ENCODE measurements around the gene EGFL8. TPM values are rescaled to one million over a fixed set of nuclear protein-coding genes. Genes with fewer than 3 reads are reported as not detected.
A peak's percentile ranks its signal among the peaks of the same experiment; 100 is the strongest.

EGFL8 gene
- total and polyA plus RNA-seq, 9 of the 15 experiments (the other 6 are each of a cell fraction or from before 2014, with no cell fraction given): 2.2 to 47.4 (median 14.2) TPM

DNA sequence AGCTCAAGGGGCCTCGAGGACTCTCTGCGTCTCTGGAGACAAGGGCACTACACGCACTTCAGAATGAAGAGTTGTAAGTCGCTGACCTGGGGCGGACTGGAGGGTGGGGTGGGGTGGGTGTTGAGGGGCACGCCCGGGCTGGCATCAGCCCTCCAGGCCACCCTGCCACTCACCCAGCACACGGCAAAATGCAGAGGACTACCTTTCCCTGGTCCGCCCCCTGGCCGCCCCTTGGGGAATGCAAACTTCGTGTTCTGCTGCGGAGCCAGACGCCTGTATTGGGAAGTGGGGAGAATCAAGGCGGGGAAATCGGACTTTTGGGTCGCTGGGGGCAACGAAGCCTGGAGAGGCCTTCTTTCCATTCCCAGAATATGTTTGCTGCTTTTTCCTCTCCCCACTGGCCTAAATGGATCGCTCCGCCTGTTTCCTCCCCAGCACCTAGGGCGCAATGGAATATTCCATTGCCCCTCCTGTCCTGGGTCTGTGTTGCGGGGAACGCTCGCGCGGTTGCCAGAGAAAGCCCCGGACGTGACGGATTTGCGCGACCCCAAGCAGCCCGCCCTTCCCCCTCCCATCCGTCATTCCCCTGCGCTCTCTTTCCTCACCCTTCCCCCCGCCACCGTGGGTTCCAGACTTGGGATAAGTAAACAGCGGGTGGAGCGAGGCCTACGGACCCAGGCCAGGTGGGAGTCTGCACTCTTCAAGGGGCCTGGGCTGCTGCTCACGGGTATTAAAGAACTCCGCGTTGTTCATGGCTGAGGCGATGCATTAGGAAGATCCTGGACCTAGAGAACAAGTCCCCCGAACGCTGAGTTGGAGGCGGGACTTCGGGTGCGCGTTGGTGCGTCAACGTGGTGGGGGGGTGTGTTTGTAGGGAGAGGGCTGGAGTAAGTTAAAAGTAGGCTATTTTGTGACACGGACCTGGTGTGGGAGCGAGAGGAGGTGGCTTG lies 10.6 kb upstream of the EGFL8 start, which contains the start of gene PPT2:
Gene PPT2 (plus strand): TSS at position 578 of the 950 bp plus-strand sequence. CDS start 454 bp downstream, outside the sequence.
- peaks cover 37% of the 10 kb centered on the region for H3K36me3 ChIP-seq (ENCODE audit: control insufficient read depth, insufficient read depth, low read length)
- H3K4me3 ChIP-seq: peak within 1 kb of the TSS; percentile 65
- peak; percentile 93 for FAIRE-seq
- no peaks in the 10 kb centered on the region for H4K20me1 ChIP-seq (replicated peaks; ENCODE audit: control insufficient read depth, insufficient read depth, low read length)
- peak within 1 kb of the TSS; percentile 91 for H2AFZ ChIP-seq (ENCODE audit: low read depth, low read length)
- under 1% methylated on average over 47 of the region's 52 CpGs for WGBS (ENCODE audit: insufficient coverage, low coverage, missing lambda C conversion rate)
- intact Hi-C loops (cut with micrococcal nuclease) (loop anchor here (1.0 kb wide), 3 partner anchors 24 to 41 kb away; partner anchors contain the start of gene FKBPL), in situ Hi-C loops (cut with MboI) (no loop called here)
- H3K27me3 ChIP-seq (ENCODE audit: control insufficient read depth in 2 of 2, insufficient read depth in 2 of 2, low read length in 2 of 2): no peaks in the 10 kb centered on the region
- H3K9me3 ChIP-seq (replicated peaks; ENCODE audit: control insufficient read depth, insufficient read depth, low read depth, low read length): no peaks in the 10 kb centered on the region
- peak within 1 kb of the TSS; percentile 86 for H3K4me2 ChIP-seq (ENCODE audit: insufficient read depth, low read length)
- DNase-seq (ENCODE audit: extremely low read depth in 1 of 4, low spot score in 3 of 4): peak; percentile 88 to 97 (median 92)
- peak; percentile 83 for ATAC-seq
- ChIA-PET CTCF (ENCODE audit: low intra/inter-chr PET ratio) (interaction anchor here (0.9 to 4.2 kb wide), 3 partner anchors 25 to 37 kb away, joined by 3 to 51 read pairs (median 8); no protein-coding TSS in a partner anchor), POLR2A (interaction anchor here (0.6 to 2.1 kb wide), 5 partner anchors 11 to 326 kb away, joined by 3 to 7 read pairs (median 4); partner anchors contain the start of genes EGFL8 and HSPA1B)
- no peaks in the 10 kb centered on the region for H3K9me1 ChIP-seq (ENCODE audit: control insufficient read depth, insufficient read depth, low read length)
- H3K9ac ChIP-seq (ENCODE audit: insufficient read depth in 1 of 2, low read depth in 2 of 2, low read length in 2 of 2): peak within 1 kb of the TSS; percentile 86 to 93
- peaks cover 44% of the 10 kb centered on the region for H3K79me2 ChIP-seq (ENCODE audit: control insufficient read depth, insufficient read depth, low read length)
- H3K27ac ChIP-seq (ENCODE audit: extremely low read depth, low read depth, low read length): peak within 1 kb of the TSS; percentile 89
- BruUV-seq (replicated peaks): no TSS peak
- H3K4me1 ChIP-seq (replicated peaks in 1 of 2; ENCODE audit: control insufficient read depth in 2 of 2, insufficient read depth in 2 of 2, low read length in 2 of 2): peaks cover 25 to 62% of the 10 kb centered on the region in 2 experiments; a peak in 4 of 5 replicates
- peak; percentile 72; the same call in 1 of the 2 replicates for TF ChIP-seq ETV5 (CRISPR knock-in tag; IDR thresholded peaks at IDR 0.05; ENCODE audit: low read depth)
- no peak for TF ChIP-seq POLR3A (IDR thresholded peaks at IDR 0.05; ENCODE audit: borderline replicate concordance, extremely low read depth, insufficient read depth, insufficient read length)
- TF ChIP-seq HSF4 (CRISPR knock-in tag; IDR thresholded peaks at IDR 0.05; ENCODE audit: borderline replicate concordance): no peak
- no peak for TF ChIP-seq SP2 (IDR thresholded peaks at IDR 0.05; ENCODE audit: extremely low read depth, low read depth, low read length, poor library complexity, severe bottlenecking)
- TF ChIP-seq HDAC8 (tag; IDR thresholded peaks at IDR 0.05): no peak
- TF ChIP-seq TEAD2 (tag; IDR thresholded peaks at IDR 0.05): no peak
- TF ChIP-seq STAG1 (CRISPR knock-in tag; IDR thresholded peaks at IDR 0.05; ENCODE audit: borderline replicate concordance): no peak
- TF ChIP-seq, protein P1, sequence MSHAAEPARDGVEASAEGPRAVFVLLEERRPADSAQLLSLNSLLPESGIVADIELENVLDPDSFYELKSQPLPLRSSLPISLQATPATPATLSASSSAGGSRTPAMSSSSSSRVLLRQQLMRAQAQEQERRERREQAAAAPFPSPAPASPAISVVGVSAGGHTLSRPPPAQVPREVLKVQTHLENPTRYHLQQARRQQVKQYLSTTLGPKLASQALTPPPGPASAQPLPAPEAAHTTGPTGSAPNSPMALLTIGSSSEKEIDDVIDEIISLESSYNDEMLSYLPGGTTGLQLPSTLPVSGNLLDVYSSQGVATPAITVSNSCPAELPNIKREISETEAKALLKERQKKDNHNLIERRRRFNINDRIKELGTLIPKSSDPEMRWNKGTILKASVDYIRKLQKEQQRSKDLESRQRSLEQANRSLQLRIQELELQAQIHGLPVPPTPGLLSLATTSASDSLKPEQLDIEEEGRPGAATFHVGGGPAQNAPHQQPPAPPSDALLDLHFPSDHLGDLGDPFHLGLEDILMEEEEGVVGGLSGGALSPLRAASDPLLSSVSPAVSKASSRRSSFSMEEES (CRISPR knock-in tag; IDR thresholded peaks at IDR 0.05): no peak
- peak; percentile 8; the same call in 1 of the 2 replicates for TF ChIP-seq TAF7 (tag; IDR thresholded peaks at IDR 0.05)
- TF ChIP-seq, protein P2, sequence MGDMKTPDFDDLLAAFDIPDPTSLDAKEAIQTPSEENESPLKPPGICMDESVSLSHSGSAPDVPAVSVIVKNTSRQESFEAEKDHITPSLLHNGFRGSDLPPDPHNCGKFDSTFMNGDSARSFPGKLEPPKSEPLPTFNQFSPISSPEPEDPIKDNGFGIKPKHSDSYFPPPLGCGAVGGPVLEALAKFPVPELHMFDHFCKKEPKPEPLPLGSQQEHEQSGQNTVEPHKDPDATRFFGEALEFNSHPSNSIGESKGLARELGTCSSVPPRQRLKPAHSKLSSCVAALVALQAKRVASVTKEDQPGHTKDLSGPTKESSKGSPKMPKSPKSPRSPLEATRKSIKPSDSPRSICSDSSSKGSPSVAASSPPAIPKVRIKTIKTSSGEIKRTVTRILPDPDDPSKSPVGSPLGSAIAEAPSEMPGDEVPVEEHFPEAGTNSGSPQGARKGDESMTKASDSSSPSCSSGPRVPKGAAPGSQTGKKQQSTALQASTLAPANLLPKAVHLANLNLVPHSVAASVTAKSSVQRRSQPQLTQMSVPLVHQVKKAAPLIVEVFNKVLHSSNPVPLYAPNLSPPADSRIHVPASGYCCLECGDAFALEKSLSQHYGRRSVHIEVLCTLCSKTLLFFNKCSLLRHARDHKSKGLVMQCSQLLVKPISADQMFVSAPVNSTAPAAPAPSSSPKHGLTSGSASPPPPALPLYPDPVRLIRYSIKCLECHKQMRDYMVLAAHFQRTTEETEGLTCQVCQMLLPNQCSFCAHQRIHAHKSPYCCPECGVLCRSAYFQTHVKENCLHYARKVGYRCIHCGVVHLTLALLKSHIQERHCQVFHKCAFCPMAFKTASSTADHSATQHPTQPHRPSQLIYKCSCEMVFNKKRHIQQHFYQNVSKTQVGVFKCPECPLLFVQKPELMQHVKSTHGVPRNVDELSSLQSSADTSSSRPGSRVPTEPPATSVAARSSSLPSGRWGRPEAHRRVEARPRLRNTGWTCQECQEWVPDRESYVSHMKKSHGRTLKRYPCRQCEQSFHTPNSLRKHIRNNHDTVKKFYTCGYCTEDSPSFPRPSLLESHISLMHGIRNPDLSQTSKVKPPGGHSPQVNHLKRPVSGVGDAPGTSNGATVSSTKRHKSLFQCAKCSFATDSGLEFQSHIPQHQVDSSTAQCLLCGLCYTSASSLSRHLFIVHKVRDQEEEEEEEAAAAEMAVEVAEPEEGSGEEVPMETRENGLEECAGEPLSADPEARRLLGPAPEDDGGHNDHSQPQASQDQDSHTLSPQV (IDR thresholded peaks at IDR 0.05): peak; percentile 75
- no peak for TF ChIP-seq BRD9 (IDR thresholded peaks at IDR 0.05; ENCODE audit: low read depth, partially characterized antibody)
- TF ChIP-seq KHSRP (IDR thresholded peaks at IDR 0.05): peak; percentile 77; the same call in 1 of the 2 replicates
- no peak for TF ChIP-seq HMG20B (CRISPR knock-in tag; IDR thresholded peaks at IDR 0.05)

Data from K562 (cell line).